Measurements from ENCODE around the gene CENPA.
A peak's percentile ranks its signal among the peaks of the same experiment; 100 is the strongest.

The CENPA gene

GRCh38 chr2:26816893-26817292, 31.0 kb downstream of the CENPA start:
- TF ChIP-seq CTCF (IDR thresholded peaks at IDR 0.05; ENCODE audit: low read depth, low read length, missing control alignments), result no peak
- DNase-seq (ENCODE audit: low read depth), result no peak
- H3K4me3 ChIP-seq (ENCODE audit: low read depth, low read length), result no peak overlapping the region
- in situ Hi-C loops (cut with HindIII; ENCODE audit: low sequenced_read_pairs), result no loop called here

GRCh38 chr2:26818255-26818654, 32.4 kb downstream of the CENPA start:
- TF ChIP-seq CTCF (IDR thresholded peaks at IDR 0.05; ENCODE audit: low read depth, low read length, missing control alignments), result no peak
- H3K4me3 ChIP-seq (ENCODE audit: low read depth, low read length), result no peak overlapping the region
- DNase-seq (ENCODE audit: low read depth), result no peak
- in situ Hi-C loops (cut with HindIII; ENCODE audit: low sequenced_read_pairs), result no loop called here

- in situ Hi-C loops (cut with HindIII; ENCODE audit: low sequenced_read_pairs), result no loop called here
- no peak for TF ChIP-seq CTCF (IDR thresholded peaks at IDR 0.05; ENCODE audit: low read depth, low read length, missing control alignments)
- H3K4me3 ChIP-seq (ENCODE audit: low read depth, low read length), result no peak overlapping the region
- DNase-seq (ENCODE audit: low read depth), result no peak
Observed at GRCh38 chr2:26818972-26819371, 33.1 kb downstream of the CENPA start.

- in situ Hi-C loops (cut with HindIII; ENCODE audit: low sequenced_read_pairs), result no loop called here
- TF ChIP-seq CTCF (IDR thresholded peaks at IDR 0.05; ENCODE audit: low read depth, low read length, missing control alignments), result no peak
- no peak for DNase-seq (ENCODE audit: low read depth)
- H3K4me3 ChIP-seq (ENCODE audit: low read depth, low read length), result no peak overlapping the region
Observed at GRCh38 chr2:26820932-26821331, 35.1 kb downstream of the CENPA start.

- DNase-seq (ENCODE audit: low read depth), result no peak
- no peak for TF ChIP-seq CTCF (IDR thresholded peaks at IDR 0.05; ENCODE audit: low read depth, low read length, missing control alignments)
- in situ Hi-C loops (cut with HindIII; ENCODE audit: low sequenced_read_pairs), result no loop called here
- H3K4me3 ChIP-seq (ENCODE audit: low read depth, low read length), result no peak overlapping the region
Observed at GRCh38 chr2:26822877-26823276, 37.0 kb downstream of the CENPA start.

GRCh38 chr2:26838121-26838906, 52.5 kb downstream of the CENPA start:
- H3K4me3 ChIP-seq (ENCODE audit: low read depth, low read length), result no peak overlapping the region
- DNase-seq (ENCODE audit: low read depth), result peak; percentile 20
- TF ChIP-seq CTCF (IDR thresholded peaks at IDR 0.05; ENCODE audit: low read depth, low read length, missing control alignments), result no peak
- in situ Hi-C loops (cut with HindIII; ENCODE audit: low sequenced_read_pairs), result no loop called here

Measured in astrocyte of the cerebellum (primary cell).